ENCODE measurements around the gene ATE1.

The ATE1 gene

DNA sequence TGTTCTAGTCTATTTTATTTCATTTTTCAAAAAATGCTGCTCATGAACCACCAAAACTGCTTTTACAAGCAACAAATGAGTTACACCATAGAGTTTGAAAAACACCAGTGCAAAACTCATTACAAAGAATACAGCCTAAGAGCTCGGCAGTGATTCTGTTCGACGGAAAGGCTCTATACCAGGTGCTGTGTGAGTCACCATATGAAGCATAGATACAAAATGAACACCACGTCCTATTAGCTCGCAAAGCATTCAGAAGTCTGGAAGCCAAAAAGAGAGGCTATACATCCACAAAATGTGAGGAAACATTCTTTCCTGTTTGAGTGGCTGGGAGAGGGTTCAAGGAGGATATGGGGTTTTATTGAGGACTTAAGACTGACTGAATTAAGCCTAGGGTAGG lies 136.1 kb downstream of the ATE1 start:
- H3K4me3 ChIP-seq (ENCODE audit: low read depth, low read length), result no peak overlapping the region
- H3K27me3 ChIP-seq (ENCODE audit: insufficient read depth, low read depth, severe bottlenecking), result no peaks in the 10 kb centered on the region
- no peak for DNase-seq
- no peak overlapping the region for H3K27ac ChIP-seq
- H3K9me3 ChIP-seq (ENCODE audit: severe bottlenecking), result no peaks in the 10 kb centered on the region
- TF ChIP-seq, protein P1, sequence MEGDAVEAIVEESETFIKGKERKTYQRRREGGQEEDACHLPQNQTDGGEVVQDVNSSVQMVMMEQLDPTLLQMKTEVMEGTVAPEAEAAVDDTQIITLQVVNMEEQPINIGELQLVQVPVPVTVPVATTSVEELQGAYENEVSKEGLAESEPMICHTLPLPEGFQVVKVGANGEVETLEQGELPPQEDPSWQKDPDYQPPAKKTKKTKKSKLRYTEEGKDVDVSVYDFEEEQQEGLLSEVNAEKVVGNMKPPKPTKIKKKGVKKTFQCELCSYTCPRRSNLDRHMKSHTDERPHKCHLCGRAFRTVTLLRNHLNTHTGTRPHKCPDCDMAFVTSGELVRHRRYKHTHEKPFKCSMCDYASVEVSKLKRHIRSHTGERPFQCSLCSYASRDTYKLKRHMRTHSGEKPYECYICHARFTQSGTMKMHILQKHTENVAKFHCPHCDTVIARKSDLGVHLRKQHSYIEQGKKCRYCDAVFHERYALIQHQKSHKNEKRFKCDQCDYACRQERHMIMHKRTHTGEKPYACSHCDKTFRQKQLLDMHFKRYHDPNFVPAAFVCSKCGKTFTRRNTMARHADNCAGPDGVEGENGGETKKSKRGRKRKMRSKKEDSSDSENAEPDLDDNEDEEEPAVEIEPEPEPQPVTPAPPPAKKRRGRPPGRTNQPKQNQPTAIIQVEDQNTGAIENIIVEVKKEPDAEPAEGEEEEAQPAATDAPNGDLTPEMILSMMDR (IDR thresholded peaks at IDR 0.05; ENCODE audit: low read depth, low read length), result no peak
- H3K36me3 ChIP-seq, result peaks cover 11% of the 10 kb centered on the region

DNA sequence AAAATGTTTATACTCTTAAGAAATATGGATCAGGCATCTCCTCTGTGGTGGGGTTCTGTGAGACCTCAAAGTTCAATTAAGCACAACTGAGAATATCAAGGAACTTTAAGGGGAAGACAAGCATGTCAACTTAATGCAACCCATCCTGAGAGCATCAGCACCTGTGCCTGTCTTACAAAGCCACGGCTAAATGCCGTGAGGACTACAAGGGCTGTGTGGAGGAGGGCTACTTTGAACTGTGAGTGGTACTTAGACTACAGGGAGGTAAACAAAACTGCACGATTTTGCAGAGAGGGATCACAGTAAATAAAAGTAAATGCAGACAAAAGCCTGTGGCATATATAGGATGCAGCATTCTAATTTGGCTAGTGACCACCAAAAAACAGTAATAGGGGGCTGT lies 139.1 kb downstream of the ATE1 start:
- no peaks in the 10 kb centered on the region for H3K27me3 ChIP-seq (ENCODE audit: insufficient read depth, low read depth, severe bottlenecking)
- H3K9me3 ChIP-seq (ENCODE audit: severe bottlenecking), result no peaks in the 10 kb centered on the region
- no peak for DNase-seq
- no peak overlapping the region for H3K4me3 ChIP-seq (ENCODE audit: low read depth, low read length)
- TF ChIP-seq, protein P1 (IDR thresholded peaks at IDR 0.05; ENCODE audit: low read depth, low read length), result no peak
- no peak overlapping the region for H3K27ac ChIP-seq
- peaks cover 11% of the 10 kb centered on the region for H3K36me3 ChIP-seq

DNA sequence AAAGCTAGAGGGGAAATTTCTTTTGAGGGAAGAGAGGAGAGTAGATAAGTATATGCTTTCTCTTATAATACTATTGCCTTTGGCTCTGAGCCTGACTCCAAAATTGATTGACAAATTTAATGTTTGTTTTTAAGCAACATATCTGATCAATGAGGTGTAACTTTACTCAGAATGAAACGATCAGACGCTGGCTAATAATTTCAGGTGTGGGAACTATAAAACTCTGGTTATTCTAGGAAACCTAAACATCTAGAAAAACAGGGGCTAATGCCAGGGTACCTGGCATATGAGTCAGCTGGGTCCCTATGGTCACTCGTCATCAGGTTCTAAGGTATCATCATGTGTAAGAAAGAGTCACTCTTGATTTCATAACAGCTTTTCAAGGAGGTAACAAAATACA lies 139.7 kb downstream of the ATE1 start:
- Histone ChIP-seq H3K27ac (no peak overlapping the region), H3K9me3 (ENCODE audit: severe bottlenecking) (no peaks in the 10 kb centered on the region), H3K36me3 (peaks cover 11% of the 10 kb centered on the region), H3K27me3 (ENCODE audit: insufficient read depth, low read depth, severe bottlenecking) (no peaks in the 10 kb centered on the region), H3K4me3 (ENCODE audit: low read depth, low read length) (no peak overlapping the region)
- TF ChIP-seq, protein P1 (IDR thresholded peaks at IDR 0.05; ENCODE audit: low read depth, low read length), result no peak
- no peak for DNase-seq

DNA sequence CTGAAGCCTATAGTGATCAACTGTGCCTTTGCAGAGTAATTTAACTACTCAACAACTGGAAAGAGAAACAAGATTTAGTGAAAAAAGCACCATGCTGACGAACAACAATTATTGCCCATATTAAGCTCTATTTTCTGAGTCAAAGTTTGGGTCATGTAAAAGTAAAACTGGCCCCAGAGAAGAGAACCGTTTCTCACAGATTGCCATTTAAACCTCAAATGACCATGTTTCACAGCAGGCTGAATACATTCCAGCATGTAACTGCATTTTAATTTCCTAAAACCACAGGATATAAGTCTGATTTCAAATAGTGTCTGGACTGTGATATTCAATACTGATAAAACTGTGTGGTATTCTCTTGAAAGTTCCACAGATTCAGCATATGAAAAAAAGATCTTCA lies 140.7 kb downstream of the ATE1 start:
- no peak overlapping the region for H3K27ac ChIP-seq
- TF ChIP-seq, protein P1 (IDR thresholded peaks at IDR 0.05; ENCODE audit: low read depth, low read length), result no peak
- peaks cover 11% of the 10 kb centered on the region for H3K36me3 ChIP-seq
- H3K27me3 ChIP-seq (ENCODE audit: insufficient read depth, low read depth, severe bottlenecking), result no peaks in the 10 kb centered on the region
- no peak overlapping the region for H3K4me3 ChIP-seq (ENCODE audit: low read depth, low read length)
- H3K9me3 ChIP-seq (ENCODE audit: severe bottlenecking), result no peaks in the 10 kb centered on the region
- DNase-seq, result no peak

DNA sequence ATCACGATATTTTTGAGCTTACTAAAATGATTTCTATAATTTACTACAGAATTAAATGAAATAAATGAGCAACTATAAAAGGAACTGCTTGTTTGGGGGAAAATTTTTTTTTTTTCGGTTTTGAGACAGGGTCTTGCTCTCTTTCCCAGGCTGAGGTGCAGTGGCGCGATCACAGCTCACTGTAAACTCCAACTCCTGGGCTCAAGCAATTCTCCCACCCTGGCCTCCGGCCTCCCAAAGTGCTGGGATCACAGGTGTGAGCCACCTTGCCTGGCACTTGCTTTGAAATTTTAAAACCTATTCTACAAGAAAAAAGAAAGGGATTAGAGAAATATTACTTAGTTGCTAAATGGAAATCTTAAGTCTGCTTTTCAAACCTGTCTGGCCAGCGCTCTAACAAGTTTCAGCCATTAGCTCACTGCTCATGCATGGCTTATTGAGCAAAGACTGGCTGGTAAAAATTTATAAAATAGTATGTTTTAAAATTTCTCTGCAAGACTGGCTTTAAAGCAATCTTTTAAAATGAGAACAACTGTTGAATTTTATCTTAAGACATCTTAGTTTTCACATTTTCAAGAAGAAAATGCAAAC lies 144.0 kb downstream of the ATE1 start:
- Histone ChIP-seq H3K27me3 (ENCODE audit: insufficient read depth, low read depth, severe bottlenecking) (no peaks in the 10 kb centered on the region), H3K4me3 (ENCODE audit: low read depth, low read length) (no peak overlapping the region), H3K27ac (no peak overlapping the region), H3K9me3 (ENCODE audit: severe bottlenecking) (no peaks in the 10 kb centered on the region), H3K36me3 (peaks cover 3% of the 10 kb centered on the region)
- TF ChIP-seq, protein P1 (IDR thresholded peaks at IDR 0.05; ENCODE audit: low read depth, low read length), result no peak
- DNase-seq, result no peak

DNA sequence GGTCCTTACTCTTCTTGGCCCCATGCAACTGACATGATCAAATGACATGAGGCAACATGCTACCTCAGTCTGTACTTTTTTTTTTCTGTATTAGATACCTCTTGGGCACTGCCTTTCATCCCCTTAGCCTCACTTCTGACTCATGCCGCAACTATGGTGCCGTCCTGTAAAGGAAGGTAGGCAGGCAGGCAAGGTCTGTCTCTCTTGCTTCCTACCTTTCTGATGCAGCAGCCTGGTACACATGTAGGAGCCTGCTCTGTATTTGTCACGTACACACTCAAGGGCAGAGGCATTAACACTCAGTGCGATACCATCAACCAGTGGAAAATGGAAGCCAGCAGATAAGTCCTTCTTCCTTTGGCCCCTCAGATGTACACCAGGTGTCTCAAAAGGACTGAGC lies 146.7 kb downstream of the ATE1 start:
- no peaks in the 10 kb centered on the region for H3K27me3 ChIP-seq (ENCODE audit: insufficient read depth, low read depth, severe bottlenecking)
- H3K27ac ChIP-seq, result no peak overlapping the region
- H3K36me3 ChIP-seq, result no peaks in the 10 kb centered on the region; the same call in none of the 2 replicates
- no peak for DNase-seq
- TF ChIP-seq, protein P1 (IDR thresholded peaks at IDR 0.05; ENCODE audit: low read depth, low read length), result no peak
- H3K9me3 ChIP-seq (ENCODE audit: severe bottlenecking), result no peaks in the 10 kb centered on the region
- H3K4me3 ChIP-seq (ENCODE audit: low read depth, low read length), result no peak overlapping the region
